ENCODE data around the gene LCE1E.

The LCE1E gene

DNA sequence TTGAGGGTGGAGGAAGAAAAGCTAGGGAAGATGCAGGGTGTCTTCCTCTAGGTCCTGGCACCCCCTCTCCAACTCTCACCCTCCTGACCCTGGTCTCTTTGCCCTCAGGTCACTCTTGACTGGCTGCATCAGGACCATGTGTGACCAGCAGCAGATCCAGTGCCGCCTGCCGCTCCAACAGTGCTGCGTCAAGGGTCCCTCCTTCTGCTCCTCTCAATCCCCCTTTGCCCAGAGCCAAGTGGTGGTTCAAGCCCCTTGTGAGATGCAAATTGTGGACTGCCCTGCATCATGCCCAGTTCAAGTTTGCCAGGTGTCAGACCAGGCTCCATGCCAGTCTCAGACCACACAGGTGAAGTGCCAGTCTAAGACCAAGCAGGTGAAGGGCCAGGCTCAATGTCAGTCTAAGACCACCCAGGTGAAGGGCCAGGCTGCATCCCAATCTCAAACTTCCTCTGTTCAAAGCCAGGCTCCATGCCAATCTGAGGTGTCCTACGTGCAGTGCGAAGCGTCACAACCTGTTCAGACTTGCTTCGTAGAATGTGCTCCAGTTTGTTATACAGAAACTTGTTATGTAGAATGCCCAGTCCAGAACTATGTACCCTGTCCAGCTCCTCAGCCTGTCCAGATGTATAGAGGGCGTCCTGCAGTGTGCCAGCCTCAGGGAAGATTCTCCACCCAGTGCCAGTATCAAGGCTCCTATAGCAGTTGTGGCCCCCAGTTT is 26.4 kb upstream of the LCE1E start:
- H3K36me3 Mint-ChIP-seq (ENCODE audit: insufficient read depth): no peaks in the 10 kb centered on the region
- H3K9me3 Mint-ChIP-seq: no peaks in the 10 kb centered on the region
- DNase-seq: no peak
- no peak overlapping the region for H3K27ac Mint-ChIP-seq
- H3K4me1 Mint-ChIP-seq (ENCODE audit: low read depth in 2 of 2): no peaks in the 10 kb centered on the region
- no peak for ATAC-seq (replicated peaks)
- no peak overlapping the region for H3K4me3 Mint-ChIP-seq
- peaks cover 45 to 74% of the 10 kb centered on the region in 2 donors for H3K27me3 Mint-ChIP-seq

DNA sequence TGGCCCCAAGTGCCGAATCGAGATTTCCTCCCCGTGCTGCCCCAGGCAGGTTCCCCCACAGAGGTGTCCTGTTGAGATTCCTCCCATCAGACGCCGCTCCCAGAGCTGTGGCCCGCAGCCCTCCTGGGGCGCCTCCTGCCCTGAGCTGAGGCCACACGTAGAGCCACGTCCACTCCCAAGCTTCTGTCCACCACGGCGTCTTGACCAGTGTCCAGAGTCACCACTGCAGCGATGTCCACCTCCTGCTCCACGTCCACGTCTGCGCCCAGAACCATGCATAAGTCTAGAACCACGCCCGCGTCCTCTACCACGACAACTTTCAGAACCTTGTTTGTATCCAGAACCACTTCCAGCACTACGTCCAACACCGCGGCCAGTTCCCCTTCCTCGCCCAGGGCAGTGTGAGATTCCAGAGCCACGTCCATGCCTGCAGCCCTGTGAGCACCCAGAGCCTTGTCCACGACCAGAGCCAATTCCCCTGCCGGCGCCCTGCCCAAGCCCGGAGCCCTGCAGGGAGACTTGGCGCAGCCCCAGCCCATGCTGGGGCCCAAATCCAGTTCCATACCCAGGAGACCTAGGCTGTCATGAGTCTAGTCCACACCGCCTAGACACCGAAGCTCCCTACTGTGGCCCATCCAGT is 25.4 kb upstream of the LCE1E start:
- no peak overlapping the region for H3K4me3 Mint-ChIP-seq
- DNase-seq (no peak), ATAC-seq (replicated peaks) (no peak)
- H3K4me1 Mint-ChIP-seq (ENCODE audit: low read depth in 2 of 2): no peaks in the 10 kb centered on the region
- H3K36me3 Mint-ChIP-seq (ENCODE audit: insufficient read depth): no peaks in the 10 kb centered on the region
- no peaks in the 10 kb centered on the region for H3K9me3 Mint-ChIP-seq
- no peak overlapping the region for H3K27ac Mint-ChIP-seq
- H3K27me3 Mint-ChIP-seq: peaks cover 41 to 74% of the 10 kb centered on the region in 2 donors

DNA sequence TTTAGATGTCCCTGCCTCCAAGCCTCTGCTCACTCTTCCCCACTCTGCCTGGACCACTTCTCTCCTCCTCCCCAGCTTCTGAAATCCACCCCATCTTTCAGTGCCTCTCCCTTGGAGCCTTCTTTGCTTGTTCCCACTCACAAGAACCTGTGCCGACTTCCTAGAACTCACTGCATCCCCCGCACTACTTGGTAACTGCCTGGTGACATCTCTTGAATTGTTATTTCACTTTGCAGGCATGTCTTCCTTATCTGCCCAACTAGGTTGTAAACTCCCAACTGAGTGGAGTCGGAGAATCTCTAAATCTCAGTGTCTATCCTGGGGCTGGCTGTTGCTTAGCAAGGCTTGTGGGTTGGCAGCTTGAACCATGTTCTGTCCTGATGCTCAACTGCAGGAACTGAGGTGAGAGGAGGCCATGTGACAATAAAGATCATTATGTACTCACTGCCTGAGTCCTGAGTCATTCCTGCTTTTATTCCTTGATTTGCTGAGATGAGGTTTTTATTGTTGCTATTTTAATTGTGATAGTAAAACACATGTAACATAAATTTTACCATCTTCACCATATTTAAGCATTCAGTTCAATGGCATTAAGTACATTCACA is 24.3 kb upstream of the LCE1E start:
- Mint-ChIP-seq H3K36me3 (ENCODE audit: insufficient read depth) (no peaks in the 10 kb centered on the region), H3K4me3 (no peak overlapping the region), H3K27ac (no peak overlapping the region), H3K9me3 (no peaks in the 10 kb centered on the region), H3K4me1 (ENCODE audit: low read depth in 2 of 2) (no peaks in the 10 kb centered on the region), H3K27me3 (peaks cover 33 to 76% of the 10 kb centered on the region in 2 donors)
- ATAC-seq (replicated peaks): no peak
- DNase-seq: no peak

DNA sequence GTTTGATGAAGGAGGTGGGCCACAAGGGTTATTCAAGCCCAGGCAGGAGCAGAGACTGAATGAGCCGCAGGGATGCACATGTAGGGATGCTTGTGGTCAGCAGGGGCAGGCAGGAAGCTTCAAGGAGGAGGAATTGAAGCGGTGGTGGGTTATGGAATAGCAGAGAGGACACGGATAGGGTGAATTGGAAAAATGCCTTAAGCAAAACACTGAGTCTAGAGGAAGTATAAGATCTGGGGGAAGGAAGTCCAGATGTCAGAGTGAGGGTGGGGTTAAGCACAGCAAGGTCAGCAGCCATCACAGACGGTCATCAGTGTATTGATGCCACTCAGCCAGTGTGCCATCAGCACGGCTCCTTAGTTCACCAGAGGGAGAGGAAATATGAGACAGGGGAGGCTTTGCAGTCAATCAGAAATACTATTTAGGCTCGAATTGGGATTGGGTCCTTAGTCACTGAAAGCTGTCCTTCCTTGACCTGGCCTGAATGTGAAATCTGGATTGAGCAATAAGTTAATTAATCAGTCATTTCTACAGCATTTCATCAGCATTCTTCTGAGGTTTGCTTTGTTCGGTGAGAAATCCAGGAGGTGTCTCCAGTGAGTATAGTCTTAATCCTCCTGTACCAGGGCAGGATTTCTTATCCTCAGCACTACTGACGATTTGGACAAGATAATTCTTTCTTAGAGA is 17.1 kb upstream of the LCE1E start:
- Mint-ChIP-seq H3K27ac (no peak overlapping the region), H3K36me3 (ENCODE audit: insufficient read depth) (no peaks in the 10 kb centered on the region), H3K4me3 (no peak overlapping the region), H3K27me3 (peaks cover 10 to 54% of the 10 kb centered on the region in 2 donors), H3K4me1 (ENCODE audit: low read depth in 2 of 2) (no peaks in the 10 kb centered on the region), H3K9me3 (peaks cover 0 to 3% of the 10 kb centered on the region in 2 donors)
- no peak for DNase-seq
- ATAC-seq (replicated peaks): no peak

DNA sequence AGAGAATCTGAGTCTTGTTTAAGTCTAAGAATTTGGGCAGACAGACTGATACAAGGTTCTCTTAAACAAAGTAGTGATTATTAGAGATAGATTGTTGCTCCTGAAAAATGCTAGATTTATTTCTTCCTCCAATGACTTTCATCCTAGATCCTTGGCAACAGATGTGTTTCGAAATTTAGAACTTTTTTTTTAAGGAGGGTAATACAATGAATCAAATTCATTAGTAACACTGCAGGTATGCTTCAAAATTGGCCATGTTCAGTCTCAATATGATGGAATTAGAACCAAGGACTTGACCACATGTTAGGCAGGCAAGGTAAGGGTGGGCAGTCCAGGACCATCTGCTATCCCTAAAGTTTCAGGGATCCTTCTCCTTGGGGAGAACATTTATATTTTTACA is 15.6 kb upstream of the LCE1E start:
- H3K36me3 Mint-ChIP-seq (ENCODE audit: insufficient read depth): no peaks in the 10 kb centered on the region
- DNase-seq (no peak), ATAC-seq (replicated peaks) (no peak)
- peaks cover 0 to 3% of the 10 kb centered on the region in 2 donors for H3K9me3 Mint-ChIP-seq
- H3K4me3 Mint-ChIP-seq: no peak overlapping the region
- no peak overlapping the region for H3K27ac Mint-ChIP-seq
- no peaks in the 10 kb centered on the region for H3K4me1 Mint-ChIP-seq (ENCODE audit: low read depth in 2 of 2)
- H3K27me3 Mint-ChIP-seq: peaks cover 21 to 52% of the 10 kb centered on the region in 2 donors

DNA sequence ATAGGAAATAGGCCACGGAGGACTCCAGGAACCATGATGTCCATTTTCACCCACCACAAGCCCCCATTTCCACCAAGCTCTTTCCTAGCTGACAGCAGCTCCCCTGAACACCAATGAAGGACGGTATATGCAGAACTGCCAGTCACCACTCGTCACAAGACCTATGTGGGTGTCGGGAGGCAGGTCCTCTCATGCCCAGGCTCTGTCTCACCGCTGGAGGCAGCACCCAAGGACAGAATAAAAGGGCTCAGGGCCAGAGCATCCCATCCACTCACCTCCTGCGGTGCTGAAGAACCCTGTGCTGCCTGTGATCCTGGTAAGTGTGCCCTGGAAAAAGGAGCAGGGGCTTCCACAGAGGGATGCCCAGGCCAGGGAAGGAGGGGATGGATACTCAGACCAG is 11.2 kb upstream of the LCE1E start, which contains the start of gene LCE1F:
Gene LCE1F (plus strand): TSS at position 266 of the 400 bp plus-strand sequence. CDS start 1,232 bp downstream, outside the sequence.
- Mint-ChIP-seq H3K36me3 (ENCODE audit: insufficient read depth) (no peaks in the 10 kb centered on the region), H3K9me3 (peaks cover 0 to 3% of the 10 kb centered on the region in 2 donors), H3K27ac (no peak within 1 kb of the TSS), H3K27me3 (peaks cover 44 to 60% of the 10 kb centered on the region in 2 donors), H3K4me3 (no peak within 1 kb of the TSS), H3K4me1 (ENCODE audit: low read depth in 2 of 2) (no peaks in the 10 kb centered on the region)
- DNase-seq: no peak
- no peak for ATAC-seq (replicated peaks)

DNA sequence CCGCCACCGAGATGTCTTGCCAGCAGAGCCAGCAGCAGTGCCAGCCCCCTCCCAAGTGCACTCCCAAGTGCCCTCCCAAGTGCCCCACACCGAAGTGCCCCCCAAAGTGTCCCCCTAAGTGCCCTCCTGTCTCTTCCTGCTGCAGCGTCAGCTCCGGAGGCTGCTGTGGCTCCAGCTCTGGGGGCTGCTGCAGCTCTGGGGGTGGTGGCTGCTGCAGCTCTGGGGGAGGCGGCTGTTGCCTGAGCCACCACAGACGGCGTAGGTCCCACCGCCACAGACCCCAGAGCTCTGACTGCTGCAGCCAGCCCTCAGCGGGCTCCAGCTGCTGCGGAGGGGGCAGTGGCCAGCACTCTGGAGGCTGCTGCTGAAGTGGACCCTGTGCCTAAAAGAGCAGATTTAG is 9.7 kb upstream of the LCE1E start:
- Mint-ChIP-seq H3K36me3 (ENCODE audit: insufficient read depth) (no peaks in the 10 kb centered on the region), H3K4me3 (no peak overlapping the region), H3K4me1 (ENCODE audit: low read depth in 2 of 2) (no peaks in the 10 kb centered on the region), H3K27me3 (peaks cover 47 to 57% of the 10 kb centered on the region in 2 donors), H3K27ac (no peak overlapping the region), H3K9me3 (peaks cover 0 to 2% of the 10 kb centered on the region in 2 donors)
- DNase-seq: no peak
- ATAC-seq (replicated peaks): no peak

DNA sequence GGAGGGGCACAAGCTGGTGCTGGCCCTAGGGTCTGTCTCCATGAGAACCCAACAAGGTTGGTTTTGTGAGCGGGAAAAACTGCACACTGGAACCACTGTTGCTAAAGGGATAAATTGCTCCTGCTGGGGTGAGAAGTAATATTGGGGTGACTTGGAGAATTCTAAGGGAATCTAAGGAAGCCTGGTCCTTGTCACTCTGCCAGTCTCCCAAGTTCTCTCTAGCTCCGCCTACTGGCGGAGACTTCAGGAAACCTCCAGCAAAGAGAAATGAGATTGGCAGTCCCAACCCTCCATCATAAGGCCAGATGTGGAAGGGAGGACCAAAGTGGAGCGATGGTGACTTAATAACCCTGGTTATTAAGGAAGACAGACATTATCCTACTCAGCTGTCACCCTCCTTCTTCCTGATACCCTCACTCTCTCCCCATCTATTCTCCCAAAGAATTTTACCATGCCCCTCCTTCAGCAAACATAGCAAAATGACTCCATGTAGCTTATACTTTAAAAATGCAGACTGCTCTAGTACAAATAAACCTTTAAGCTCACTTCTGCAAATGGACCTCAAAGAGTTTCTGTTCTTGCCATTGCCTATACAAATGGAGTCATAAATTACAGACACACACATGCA is 8.4 kb upstream of the LCE1E start:
- DNase-seq (no peak), ATAC-seq (replicated peaks) (no peak)
- no peaks in the 10 kb centered on the region for H3K36me3 Mint-ChIP-seq (ENCODE audit: insufficient read depth)

DNA sequence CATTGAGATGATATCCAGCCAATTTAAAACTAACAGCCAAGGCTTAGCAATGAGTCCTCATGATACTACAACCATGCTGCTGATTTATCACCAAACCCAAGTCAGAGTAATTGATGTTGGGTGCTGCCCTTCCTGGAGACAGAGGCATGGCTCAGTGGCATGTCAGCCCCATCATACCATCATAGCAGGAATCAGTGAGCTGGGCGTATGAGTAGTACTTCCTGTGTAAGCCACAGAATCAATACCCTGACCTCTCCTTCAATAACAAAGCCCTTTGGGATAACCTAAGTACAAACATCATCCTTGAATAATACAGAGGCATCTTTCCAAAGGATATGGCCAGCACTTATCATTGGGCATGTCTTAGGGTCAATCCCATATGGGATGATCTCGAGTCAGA is 3.0 kb upstream of the LCE1E start:
- no peaks in the 10 kb centered on the region for H3K4me1 Mint-ChIP-seq (ENCODE audit: low read depth in 2 of 2)
- peaks cover 60 to 78% of the 10 kb centered on the region in 2 donors for H3K27me3 Mint-ChIP-seq
- H3K4me3 Mint-ChIP-seq: no peak overlapping the region
- no peak for DNase-seq
- ATAC-seq (replicated peaks): no peak
- H3K27ac Mint-ChIP-seq: no peak overlapping the region
- no peaks in the 10 kb centered on the region for H3K9me3 Mint-ChIP-seq
- no peaks in the 10 kb centered on the region for H3K36me3 Mint-ChIP-seq (ENCODE audit: insufficient read depth)

More for the DNA sequence above, 8.4 kb upstream of the LCE1E start:
- H3K9me3 Mint-ChIP-seq: no peaks in the 10 kb centered on the region
- H3K27ac Mint-ChIP-seq: no peak overlapping the region
- H3K27me3 Mint-ChIP-seq: peaks cover 47 to 63% of the 10 kb centered on the region in 2 donors
- H3K4me3 Mint-ChIP-seq: no peak overlapping the region
- no peaks in the 10 kb centered on the region for H3K4me1 Mint-ChIP-seq (ENCODE audit: low read depth in 2 of 2)

DNA sequence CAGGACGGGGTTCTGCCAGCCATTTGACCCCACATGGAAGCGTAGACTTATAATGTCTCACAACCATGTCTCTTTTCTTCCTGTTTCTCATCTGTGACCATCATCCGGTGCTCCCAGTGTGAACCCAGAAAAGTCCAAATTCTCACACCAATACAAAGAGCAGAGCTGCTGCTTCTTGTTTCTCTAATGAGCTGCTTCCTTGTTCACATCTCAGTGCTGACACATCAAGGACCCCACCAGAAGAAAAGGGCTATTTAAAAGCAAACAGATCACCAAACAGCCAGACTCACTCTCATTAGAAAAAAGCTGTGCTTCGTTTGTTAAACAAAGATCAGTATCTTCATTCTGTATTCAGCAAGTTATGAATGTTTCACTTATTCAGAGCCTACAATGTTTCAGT is 9.6 kb downstream of the LCE1E start:
- Mint-ChIP-seq H3K4me1 (ENCODE audit: low read depth in 2 of 2) (no peaks in the 10 kb centered on the region), H3K9me3 (no peaks in the 10 kb centered on the region), H3K4me3 (no peak overlapping the region), H3K27me3 (peaks cover 14 to 36% of the 10 kb centered on the region in 2 donors), H3K27ac (no peak overlapping the region), H3K36me3 (ENCODE audit: insufficient read depth) (no peaks in the 10 kb centered on the region)
- DNase-seq: no peak
- no peak for ATAC-seq (replicated peaks)

DNA sequence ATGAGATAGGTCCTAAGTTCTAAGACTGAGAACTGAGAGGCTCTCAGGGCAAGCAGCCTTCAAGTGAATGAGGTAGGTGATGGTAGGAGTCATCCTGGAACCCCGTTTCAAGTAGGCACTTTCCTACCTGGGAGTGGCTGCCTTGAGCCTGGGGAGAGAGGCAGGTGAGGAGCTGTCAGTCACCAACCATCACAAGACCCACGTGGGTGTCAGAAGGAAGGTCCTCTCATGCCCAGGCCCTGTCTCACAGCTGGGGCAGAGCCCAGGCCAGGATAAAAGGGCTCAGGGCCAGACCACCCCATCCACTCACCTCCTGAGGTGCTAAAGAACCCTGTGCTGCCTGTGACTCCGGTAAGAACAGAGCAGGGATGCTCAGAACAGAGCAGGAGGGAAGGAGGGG is 10.4 kb downstream of the LCE1E start, which contains the start of gene LCE1D:
Gene LCE1D (plus strand): TSS at position 301 of the 400 bp plus-strand sequence. CDS start 1,074 bp downstream, outside the sequence.
- no peaks in the 10 kb centered on the region for H3K4me1 Mint-ChIP-seq (ENCODE audit: low read depth in 2 of 2)
- no peak for ATAC-seq (replicated peaks)
- no peak for DNase-seq
- no peak within 1 kb of the TSS for H3K4me3 Mint-ChIP-seq
- no peaks in the 10 kb centered on the region for H3K9me3 Mint-ChIP-seq
- no peaks in the 10 kb centered on the region for H3K36me3 Mint-ChIP-seq (ENCODE audit: insufficient read depth)
- peaks cover 21 to 36% of the 10 kb centered on the region in 2 donors for H3K27me3 Mint-ChIP-seq
- no peak within 1 kb of the TSS for H3K27ac Mint-ChIP-seq

DNA sequence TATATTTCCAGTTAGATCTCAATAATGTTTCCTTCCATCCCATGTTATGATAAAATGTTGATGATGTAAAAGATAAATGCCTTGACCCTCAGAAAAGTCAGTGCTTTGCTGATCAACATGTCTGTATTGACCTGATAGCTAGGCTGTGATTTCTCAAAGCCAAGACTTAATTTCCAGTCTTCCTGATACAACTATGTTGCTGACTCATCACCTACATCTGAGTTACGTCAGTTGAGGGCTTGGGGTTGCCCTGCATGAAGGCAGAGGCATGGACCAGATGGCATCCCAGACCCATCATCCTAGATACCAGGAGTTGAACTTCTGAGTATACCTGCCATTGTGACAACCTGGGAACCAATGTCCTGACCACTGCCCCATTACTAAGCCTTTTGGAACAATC is 15.3 kb downstream of the LCE1E start:
- Mint-ChIP-seq H3K36me3 (ENCODE audit: insufficient read depth) (no peaks in the 10 kb centered on the region), H3K27ac (no peak overlapping the region), H3K9me3 (no peaks in the 10 kb centered on the region), H3K27me3 (peaks cover 40 to 64% of the 10 kb centered on the region in 2 donors), H3K4me1 (ENCODE audit: low read depth in 2 of 2) (no peaks in the 10 kb centered on the region), H3K4me3 (no peak overlapping the region)
- ATAC-seq (replicated peaks) (no peak), DNase-seq (no peak)

DNA sequence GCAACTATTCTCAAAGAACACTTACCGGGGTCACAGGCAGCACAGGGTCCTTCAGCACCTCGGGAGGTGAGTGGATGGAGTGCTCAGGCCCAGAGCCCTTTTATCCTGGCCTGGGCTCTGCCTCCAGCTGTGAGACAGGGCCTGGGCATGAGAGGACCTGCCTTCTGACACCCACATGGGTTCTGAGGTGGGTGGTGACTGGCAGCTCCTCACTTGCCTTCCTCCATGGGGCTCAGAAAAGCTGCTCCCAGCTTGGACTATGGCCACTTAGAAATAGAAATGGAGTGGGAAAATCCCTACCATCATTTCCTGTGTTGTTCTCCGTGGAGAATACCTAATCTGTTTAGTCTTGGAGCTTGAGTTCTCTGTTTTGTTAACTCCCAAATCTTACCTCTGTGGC is 20.5 kb downstream of the LCE1E start, which contains the start of gene LCE1C:
Gene LCE1C (minus strand): TSS at position 76 of the 400 bp plus-strand sequence. CDS start 1,173 bp downstream, outside the sequence.
- no peak for DNase-seq
- H3K4me3 Mint-ChIP-seq: no peak within 1 kb of the TSS
- ATAC-seq (replicated peaks): no peak
- no peaks in the 10 kb centered on the region for H3K36me3 Mint-ChIP-seq (ENCODE audit: insufficient read depth)
- no peaks in the 10 kb centered on the region for H3K9me3 Mint-ChIP-seq
- peaks cover 39 to 60% of the 10 kb centered on the region in 2 donors for H3K27me3 Mint-ChIP-seq
- H3K4me1 Mint-ChIP-seq (ENCODE audit: low read depth in 2 of 2): no peaks in the 10 kb centered on the region
- H3K27ac Mint-ChIP-seq: no peak within 1 kb of the TSS

All from effector memory CD8-positive, alpha-beta T cell (primary cell).